Endometrium (tissue), 2 donors: Measurements from ENCODE around the gene TEX26.
"Not testable (repeated sequence)": the region's sequence is repeated elsewhere in the genome, so short reads cannot be mapped to it uniquely, and the experiment has no call there.

Experiments used
- FAIRE-seq: peaks from 2 replicates; lab custom pipeline; 2012; peaks lifted over from hg19 to GRCh38; lab: Jason Lieb, UNC
- donor health status: control.
- donor health status: control.

TEX26 gene

DNA sequence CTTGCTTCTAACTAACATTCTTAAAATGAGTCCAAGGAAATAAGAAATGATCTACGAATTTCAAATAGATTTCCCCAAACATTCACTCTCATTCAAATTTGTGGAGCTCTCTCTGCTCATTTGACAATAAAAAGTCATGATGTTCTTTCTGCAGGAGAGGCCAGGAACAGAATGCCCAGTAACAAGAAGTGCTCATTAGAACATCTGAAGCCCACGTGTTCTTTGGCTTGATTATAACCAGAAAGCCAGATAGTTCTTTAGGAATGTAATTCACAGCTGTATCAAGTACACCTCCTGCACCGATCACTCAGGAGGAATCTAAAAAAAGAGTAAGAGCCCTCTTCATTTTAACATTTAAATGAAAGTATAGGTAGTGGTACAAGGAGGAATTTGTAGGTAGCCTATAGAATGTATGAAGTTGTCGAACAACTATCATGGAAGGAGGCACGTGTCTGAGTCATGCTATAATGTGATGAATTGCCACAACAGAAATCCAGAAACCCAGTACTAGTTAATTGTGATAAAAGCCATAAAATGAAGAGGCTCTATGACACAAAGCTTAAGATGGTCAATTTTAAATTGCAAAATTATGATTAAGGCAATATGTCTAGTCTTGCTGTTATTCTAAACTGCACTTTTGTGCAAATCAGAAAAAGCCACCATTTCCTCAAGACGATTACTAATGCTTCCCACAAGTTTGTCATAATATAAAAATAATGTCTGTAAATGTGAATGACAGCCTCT lies 13.6 kb upstream of the TEX26 start:
- FAIRE-seq: peak; percentile 89

DNA sequence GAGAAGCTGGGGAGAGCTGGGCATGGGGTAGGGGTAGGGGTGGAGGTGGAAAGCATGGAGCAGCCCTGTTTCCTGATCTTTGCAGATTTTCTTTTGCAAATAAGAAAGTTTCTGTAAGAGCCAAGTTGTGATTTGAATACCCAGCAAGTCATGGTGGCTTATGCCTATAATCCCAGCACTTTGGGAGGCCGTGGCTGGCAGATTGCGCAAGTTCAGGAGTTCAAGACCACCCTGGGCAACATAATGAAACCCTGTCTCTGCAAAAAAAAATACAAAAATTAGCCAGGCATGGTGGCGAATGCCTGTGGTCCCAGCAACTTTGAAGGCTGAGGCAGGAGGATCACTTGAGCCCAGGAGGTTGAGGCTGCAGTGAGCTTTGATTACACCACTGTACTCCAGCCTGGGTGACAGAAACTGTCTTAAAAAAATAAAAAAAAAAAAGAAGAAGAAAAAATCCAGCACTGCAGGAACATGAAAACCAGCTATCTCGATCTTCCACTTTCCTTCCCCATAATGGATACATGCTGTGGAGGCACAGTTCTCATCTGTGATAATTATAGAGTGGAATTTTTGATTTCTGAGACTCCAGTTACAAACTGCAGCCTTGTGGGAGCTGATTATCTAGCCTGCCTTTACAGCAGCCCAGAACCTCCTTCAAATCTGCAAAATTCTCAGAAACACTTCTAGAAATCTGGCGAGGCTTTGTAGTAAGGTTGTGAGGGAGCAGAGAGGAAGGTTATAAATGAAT lies 12.1 kb upstream of the TEX26 start:
- FAIRE-seq: no peak

GRCh38 chr13:30923418-30923817 lies 9.0 kb upstream of the TEX26 start:
- no peak for FAIRE-seq

GRCh38 chr13:30924721-30925120 lies 7.7 kb upstream of the TEX26 start:
- no peak for FAIRE-seq

DNA sequence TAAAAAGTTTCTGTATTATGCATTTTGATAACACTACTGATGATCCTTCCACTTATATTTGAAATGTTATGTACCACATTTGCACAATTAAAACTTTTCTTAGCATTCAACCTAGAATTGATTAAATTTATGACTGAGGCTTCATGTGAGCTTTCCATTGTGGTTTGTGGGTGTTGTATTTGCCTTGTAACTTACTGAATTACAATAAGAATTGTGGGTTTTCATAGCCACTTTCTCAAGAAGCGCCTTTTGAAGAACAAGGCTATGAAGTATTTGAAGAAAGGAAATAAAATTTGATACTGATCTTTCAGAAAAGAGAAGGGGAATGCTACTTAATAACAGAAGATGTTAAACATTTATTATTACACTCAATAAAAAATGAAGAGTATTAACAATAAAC lies 7.0 kb upstream of the TEX26 start:
- FAIRE-seq: no peak

DNA sequence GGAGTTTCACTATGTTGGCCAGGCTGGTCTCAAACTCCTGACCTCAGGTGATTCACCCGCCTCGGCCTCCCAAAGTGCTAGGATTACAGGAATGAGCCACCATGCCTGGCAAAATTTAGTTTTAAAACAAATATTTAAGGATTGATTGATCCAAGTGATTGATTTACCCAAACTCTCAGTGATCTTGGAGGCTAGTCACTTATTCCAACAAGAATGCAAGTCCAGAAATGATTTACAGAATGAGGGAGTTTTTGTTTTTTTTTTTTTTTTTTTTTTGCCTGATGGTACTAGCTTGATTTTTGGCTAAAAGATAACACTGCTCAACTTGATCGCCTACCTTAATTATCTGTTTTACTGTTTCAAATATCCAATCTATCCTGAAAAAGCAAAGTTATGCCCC lies 5.7 kb upstream of the TEX26 start:
- FAIRE-seq: no peak

GRCh38 chr13:30927188-30927587 lies 5.3 kb upstream of the TEX26 start:
- not testable (repeated sequence) for FAIRE-seq

- FAIRE-seq: no peak
Observed at GRCh38 chr13:30927595-30927994, 4.9 kb upstream of the TEX26 start.

- no peak for FAIRE-seq
Observed at GRCh38 chr13:30928978-30929377, 3.5 kb upstream of the TEX26 start.

DNA sequence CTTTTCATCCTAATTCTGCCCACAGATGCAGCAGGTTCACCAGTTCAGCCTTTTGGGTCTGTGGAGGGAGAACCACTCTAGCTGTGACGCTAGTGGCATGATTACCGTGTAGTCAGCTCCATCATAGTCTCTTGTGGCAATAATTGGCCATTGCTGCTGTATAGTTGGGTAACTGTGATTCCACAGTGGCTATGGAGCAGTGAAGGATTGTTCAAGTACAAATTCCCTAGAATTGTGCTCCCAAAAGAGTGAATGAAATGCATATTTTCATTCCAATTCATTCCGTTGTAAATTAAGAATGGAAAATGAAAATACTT lies 856 bp downstream of the TEX26 start:
- FAIRE-seq: no peak

- no peak for FAIRE-seq
Observed at GRCh38 chr13:30934381-30934780, 1.9 kb downstream of the TEX26 start.

- no peak for FAIRE-seq
Observed at GRCh38 chr13:30934803-30935202, 2.3 kb downstream of the TEX26 start.

GRCh38 chr13:30936971-30937370 lies 4.5 kb downstream of the TEX26 start:
- FAIRE-seq: no peak

GRCh38 chr13:30943881-30944280 lies 11.4 kb downstream of the TEX26 start:
- no peak for FAIRE-seq

- no peak for FAIRE-seq
Observed at GRCh38 chr13:30957258-30957943, 24.9 kb downstream of the TEX26 start.

DNA sequence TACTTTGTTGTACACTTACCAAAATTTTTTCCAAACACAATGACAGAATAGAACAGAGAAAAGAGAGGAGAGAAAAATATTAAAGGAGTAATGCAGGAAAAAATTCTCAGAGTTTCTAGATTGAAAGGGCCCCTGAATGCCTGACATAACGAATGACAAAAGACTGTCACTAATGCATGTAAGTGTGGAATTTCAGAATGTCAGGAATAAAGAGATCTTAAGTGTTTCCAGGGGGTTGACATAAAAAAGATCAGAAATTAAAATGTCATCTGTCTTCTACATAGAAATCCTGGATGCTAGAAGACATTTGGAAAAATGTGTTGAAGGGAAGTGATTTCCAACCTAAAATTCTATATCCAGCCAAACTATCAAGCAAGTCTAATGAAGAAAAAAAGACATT lies 27.2 kb downstream of the TEX26 start:
- no peak for FAIRE-seq

GRCh38 chr13:30963791-30964190 lies 31.3 kb downstream of the TEX26 start:
- FAIRE-seq: no peak

- no peak for FAIRE-seq
Observed at GRCh38 chr13:30965380-30965779, 32.9 kb downstream of the TEX26 start.

DNA sequence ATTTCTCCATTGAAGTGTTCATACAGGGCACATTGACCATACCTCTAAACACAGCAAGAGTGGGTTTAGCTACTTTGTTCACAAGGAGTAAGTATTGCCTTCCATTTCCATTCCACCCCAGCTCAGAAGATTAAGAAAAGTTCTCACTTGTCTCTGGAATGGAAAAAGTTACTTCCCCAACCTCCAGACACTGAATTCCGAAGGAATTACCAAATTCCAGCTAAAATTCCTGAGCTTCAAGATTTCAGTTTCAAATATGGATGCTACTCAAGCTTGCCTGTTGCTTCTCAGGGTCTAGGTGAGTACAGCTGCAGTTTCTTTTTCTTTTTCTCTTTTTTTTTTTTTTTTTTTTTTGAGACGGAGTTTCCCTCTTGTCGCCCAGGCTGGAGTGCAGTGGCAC lies 33.6 kb downstream of the TEX26 start:
- FAIRE-seq: no peak

DNA sequence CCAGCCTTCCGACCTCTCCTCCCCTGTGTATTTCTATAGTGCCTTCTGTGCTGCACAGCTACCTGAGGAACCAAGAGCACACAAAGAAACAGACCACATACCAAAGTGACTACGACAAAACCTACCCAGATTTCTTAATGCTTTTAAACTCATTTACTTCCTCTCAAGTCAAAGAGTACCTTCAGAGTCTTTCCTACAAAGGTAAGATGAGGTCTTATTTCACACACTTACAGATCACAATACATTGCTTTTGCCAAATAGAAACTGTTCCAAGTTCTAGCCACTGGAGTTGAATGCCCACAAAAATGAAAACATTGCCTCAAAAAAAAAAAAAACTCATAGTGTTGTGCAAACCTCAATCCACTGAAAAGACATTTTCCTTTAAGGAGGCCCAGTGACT lies 36.4 kb downstream of the TEX26 start:
- FAIRE-seq: no peak

- FAIRE-seq: no peak
Observed at GRCh38 chr13:30971575-30971974, 39.1 kb downstream of the TEX26 start.

GRCh38 chr13:30972888-30973377 lies 40.5 kb downstream of the TEX26 start:
- FAIRE-seq: no peak

DNA sequence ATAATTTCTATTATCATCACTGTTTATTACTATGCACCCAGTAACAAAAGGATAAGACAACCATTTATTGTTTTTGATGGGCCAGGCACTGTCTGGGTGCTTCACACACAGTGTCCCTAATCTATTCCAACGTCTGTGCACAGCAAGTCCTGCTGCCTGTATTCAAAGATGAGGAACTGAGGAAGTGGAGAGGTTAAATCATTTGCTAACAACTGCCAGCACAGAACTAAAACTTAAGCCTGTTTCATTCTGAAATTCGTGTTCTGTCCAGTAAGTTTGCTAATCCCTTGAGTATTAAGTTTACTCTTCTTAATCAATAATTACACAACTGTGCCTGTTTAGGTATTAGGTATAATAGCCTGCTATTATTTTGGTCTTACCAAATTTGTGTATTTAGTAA lies 41.9 kb downstream of the TEX26 start:
- FAIRE-seq: no peak
